ENCODE results near the gene RPS6KA5. TPM values are rescaled to one million over a fixed set of nuclear protein-coding genes. Genes with fewer than 3 reads are reported as not detected.

RPS6KA5 gene
- polyA plus RNA-seq, 2 of the 4 experiments (the other 2 are of a cell fraction), result 2.2 to 4.1 TPM

DNA sequence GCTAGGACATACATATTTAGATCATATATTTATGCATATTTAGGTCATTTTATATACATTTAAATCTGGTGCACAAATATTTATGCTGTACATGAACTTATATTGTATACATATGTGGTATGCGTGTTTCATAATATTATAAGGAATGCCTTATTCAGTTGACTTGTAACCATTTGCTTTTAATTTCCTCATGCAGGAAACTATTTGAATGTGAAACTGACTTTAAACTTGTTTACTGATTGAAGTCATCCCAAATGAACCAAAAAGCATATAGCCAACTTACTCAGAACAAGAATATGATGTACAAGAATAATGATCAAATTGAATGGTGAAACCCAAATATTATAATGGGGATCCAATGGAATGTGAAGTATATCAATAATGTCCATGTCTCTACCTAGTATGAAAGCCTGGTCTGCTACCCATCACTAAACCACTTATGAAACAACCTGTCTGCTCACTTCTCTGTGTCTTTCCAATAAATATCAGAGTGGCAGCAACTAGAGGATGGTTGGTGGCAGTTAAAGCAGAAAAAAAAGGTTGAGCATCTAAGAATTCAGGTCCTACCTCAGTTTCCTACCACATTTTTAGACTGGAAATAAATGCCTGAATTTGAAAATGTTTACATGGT lies 38.3 kb downstream of the RPS6KA5 start:
- Histone ChIP-seq H3K27ac (peak overlapping the region; percentile 16 to 53; a peak in 1 of 6 replicates), H3K9me3 (no peaks in the 10 kb centered on the region), H3K4me1 (0 out of 3 replicates have a peak, but pooled peaks cover 5% of the 10 kb centered on the region), H3K4me2 (peak overlapping the region; percentile 73), H3K4me3 (peak overlapping the region; percentile 27; the same call in 2 of the 3 replicates)
- ATAC-seq, result no peak
- WGBS (ENCODE audit: missing lambda C conversion rate), result 93% methylated on average over 1 of the region's 1 CpG
- CTCF ChIA-PET, result interaction anchor here (0.6 to 1.0 kb wide), 2 partner anchors 9 to 24 kb away, joined by 3 read pairs; no protein-coding TSS in a partner anchor
- TF ChIP-seq POLR2AphosphoS2 (conservative IDR thresholded peaks at IDR 0.05; ENCODE audit: low read length), result no peak
- no peak for TF ChIP-seq RCOR1 (IDR thresholded peaks at IDR 0.05; ENCODE audit: low read depth, low read length)
- TF ChIP-seq, protein P1, sequence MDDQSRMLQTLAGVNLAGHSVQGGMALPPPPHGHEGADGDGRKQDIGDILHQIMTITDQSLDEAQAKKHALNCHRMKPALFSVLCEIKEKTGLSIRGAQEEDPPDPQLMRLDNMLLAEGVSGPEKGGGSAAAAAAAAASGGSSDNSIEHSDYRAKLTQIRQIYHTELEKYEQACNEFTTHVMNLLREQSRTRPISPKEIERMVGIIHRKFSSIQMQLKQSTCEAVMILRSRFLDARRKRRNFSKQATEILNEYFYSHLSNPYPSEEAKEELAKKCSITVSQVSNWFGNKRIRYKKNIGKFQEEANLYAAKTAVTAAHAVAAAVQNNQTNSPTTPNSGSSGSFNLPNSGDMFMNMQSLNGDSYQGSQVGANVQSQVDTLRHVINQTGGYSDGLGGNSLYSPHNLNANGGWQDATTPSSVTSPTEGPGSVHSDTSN (IDR thresholded peaks at IDR 0.05), result no peak
- TF ChIP-seq TP53 (CRISPR knock-in tag; IDR thresholded peaks at IDR 0.05), result no peak
- no peak for FAIRE-seq
- POLR2A ChIA-PET, result no interaction called here
- no peak for DNase-seq (ENCODE audit: low read depth in 1 of 2, low spot score in 1 of 2)

DNA sequence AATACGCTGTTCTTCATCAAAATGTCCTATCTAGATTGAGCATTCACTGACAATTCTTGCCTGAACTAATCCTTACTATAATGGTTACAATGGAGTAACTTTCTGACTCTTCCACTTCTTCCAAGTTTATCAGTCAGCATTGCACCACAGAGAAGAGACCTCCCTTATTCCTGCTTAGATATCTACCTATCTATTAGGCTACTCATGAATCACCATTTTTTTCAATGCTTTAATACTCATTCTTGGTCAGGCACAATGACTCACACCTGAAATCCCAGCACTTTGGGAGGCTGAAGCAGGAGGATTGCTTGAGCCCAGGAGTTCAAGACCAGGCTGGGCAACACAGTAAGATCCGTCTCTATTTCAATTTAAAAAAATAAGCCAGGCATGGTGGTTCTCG lies 39.3 kb downstream of the RPS6KA5 start:
- TF ChIP-seq ZC3H11A (IDR thresholded peaks at IDR 0.05) (no peak), GATA3 (IDR thresholded peaks at IDR 0.05; ENCODE audit: borderline replicate concordance) (no peak), ESRRA (IDR thresholded peaks at IDR 0.05; ENCODE audit: borderline replicate concordance, low read length) (no peak)
- TF ChIP-seq, protein P2, sequence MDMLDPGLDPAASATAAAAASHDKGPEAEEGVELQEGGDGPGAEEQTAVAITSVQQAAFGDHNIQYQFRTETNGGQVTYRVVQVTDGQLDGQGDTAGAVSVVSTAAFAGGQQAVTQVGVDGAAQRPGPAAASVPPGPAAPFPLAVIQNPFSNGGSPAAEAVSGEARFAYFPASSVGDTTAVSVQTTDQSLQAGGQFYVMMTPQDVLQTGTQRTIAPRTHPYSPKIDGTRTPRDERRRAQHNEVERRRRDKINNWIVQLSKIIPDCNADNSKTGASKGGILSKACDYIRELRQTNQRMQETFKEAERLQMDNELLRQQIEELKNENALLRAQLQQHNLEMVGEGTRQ (IDR thresholded peaks at IDR 0.05), result no peak
- TF ChIP-seq, protein P3, sequence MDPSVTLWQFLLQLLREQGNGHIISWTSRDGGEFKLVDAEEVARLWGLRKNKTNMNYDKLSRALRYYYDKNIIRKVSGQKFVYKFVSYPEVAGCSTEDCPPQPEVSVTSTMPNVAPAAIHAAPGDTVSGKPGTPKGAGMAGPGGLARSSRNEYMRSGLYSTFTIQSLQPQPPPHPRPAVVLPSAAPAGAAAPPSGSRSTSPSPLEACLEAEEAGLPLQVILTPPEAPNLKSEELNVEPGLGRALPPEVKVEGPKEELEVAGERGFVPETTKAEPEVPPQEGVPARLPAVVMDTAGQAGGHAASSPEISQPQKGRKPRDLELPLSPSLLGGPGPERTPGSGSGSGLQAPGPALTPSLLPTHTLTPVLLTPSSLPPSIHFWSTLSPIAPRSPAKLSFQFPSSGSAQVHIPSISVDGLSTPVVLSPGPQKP (IDR thresholded peaks at IDR 0.05; ENCODE audit: low read depth, low read length), result no peak
- Histone ChIP-seq H3K4me3 (no peak overlapping the region), H3K9me3 (no peaks in the 10 kb centered on the region), H3K4me1 (0 out of 3 replicates have a peak, but pooled peaks cover 5% of the 10 kb centered on the region), H3K27ac (no peak overlapping the region), H3K4me2 (no peak overlapping the region)
- WGBS (ENCODE audit: missing lambda C conversion rate), result 92% methylated on average over 3 of the region's 3 CpGs
- ChIA-PET CTCF (interaction anchor here (0.6 kb wide), 1 partner anchor 8 kb away, joined by 3 read pairs; no protein-coding TSS in a partner anchor), POLR2A (no interaction called here)
- FAIRE-seq, result no peak
- no peak for ATAC-seq
- no peak for DNase-seq (ENCODE audit: low read depth in 1 of 2, low spot score in 1 of 2)

DNA sequence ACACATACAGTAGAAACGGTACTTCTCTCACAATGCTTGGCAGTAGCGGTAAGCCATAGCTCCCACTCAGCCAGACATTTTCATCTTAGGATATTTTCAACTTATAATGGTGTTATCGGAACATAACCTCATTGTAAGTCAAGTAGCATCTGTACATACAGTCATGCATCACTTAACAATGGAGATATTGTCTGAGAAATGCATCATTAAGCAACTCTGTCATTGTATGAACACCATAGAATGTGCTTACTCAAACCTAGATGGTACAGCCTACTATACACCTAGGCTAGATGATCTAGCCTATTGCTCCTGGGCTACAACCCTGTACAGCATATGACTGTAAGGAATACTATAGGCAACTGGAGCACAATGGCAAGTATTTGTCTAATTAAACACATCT lies 40.8 kb downstream of the RPS6KA5 start:
- POLR2A ChIA-PET, result no interaction called here
- H3K9me3 ChIP-seq, result no peaks in the 10 kb centered on the region
- DNase-seq (ENCODE audit: low read depth in 1 of 2, low spot score in 1 of 2), result no peak
- ATAC-seq, result no peak
- H3K4me1 ChIP-seq, result 0 out of 3 replicates have a peak, but pooled peaks cover 5% of the 10 kb centered on the region
- no peak overlapping the region for H3K4me3 ChIP-seq
- CTCF ChIA-PET, result no interaction called here
- no peak overlapping the region for H3K27ac ChIP-seq
- WGBS (ENCODE audit: missing lambda C conversion rate), result 84% methylated on average over 3 of the region's 3 CpGs
- no peak overlapping the region for H3K4me2 ChIP-seq
- TF ChIP-seq TFCP2L1 (CRISPR knock-in tag; IDR thresholded peaks at IDR 0.05) (no peak), HOXA7 (CRISPR knock-in tag; IDR thresholded peaks at IDR 0.05) (no peak), EHF (CRISPR knock-in tag; IDR thresholded peaks at IDR 0.05) (no peak), CHD4 (IDR thresholded peaks at IDR 0.05; ENCODE audit: borderline replicate concordance) (no peak), SREBF2 (IDR thresholded peaks at IDR 0.05) (no peak), FOXS1 (CRISPR knock-in tag; IDR thresholded peaks at IDR 0.05) (no peak), CBX8 (IDR thresholded peaks at IDR 0.05) (no peak), MAZ (IDR thresholded peaks at IDR 0.05; ENCODE audit: borderline replicate concordance, low read depth, low read length) (no peak), ZFP36 (IDR thresholded peaks at IDR 0.05; ENCODE audit: borderline replicate concordance, partially characterized antibody) (no peak), BHLHE40 (IDR thresholded peaks at IDR 0.05; ENCODE audit: low read depth, low read length) (no peak), KDM5A (IDR thresholded peaks at IDR 0.05) (no peak), ZC3H11A (IDR thresholded peaks at IDR 0.05) (no peak), ZSCAN20 (CRISPR knock-in tag; IDR thresholded peaks at IDR 0.05) (no peak)
- TF ChIP-seq, protein P4, sequence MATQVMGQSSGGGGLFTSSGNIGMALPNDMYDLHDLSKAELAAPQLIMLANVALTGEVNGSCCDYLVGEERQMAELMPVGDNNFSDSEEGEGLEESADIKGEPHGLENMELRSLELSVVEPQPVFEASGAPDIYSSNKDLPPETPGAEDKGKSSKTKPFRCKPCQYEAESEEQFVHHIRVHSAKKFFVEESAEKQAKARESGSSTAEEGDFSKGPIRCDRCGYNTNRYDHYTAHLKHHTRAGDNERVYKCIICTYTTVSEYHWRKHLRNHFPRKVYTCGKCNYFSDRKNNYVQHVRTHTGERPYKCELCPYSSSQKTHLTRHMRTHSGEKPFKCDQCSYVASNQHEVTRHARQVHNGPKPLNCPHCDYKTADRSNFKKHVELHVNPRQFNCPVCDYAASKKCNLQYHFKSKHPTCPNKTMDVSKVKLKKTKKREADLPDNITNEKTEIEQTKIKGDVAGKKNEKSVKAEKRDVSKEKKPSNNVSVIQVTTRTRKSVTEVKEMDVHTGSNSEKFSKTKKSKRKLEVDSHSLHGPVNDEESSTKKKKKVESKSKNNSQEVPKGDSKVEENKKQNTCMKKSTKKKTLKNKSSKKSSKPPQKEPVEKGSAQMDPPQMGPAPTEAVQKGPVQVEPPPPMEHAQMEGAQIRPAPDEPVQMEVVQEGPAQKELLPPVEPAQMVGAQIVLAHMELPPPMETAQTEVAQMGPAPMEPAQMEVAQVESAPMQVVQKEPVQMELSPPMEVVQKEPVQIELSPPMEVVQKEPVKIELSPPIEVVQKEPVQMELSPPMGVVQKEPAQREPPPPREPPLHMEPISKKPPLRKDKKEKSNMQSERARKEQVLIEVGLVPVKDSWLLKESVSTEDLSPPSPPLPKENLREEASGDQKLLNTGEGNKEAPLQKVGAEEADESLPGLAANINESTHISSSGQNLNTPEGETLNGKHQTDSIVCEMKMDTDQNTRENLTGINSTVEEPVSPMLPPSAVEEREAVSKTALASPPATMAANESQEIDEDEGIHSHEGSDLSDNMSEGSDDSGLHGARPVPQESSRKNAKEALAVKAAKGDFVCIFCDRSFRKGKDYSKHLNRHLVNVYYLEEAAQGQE (IDR thresholded peaks at IDR 0.05), result no peak
- TF ChIP-seq, protein P5, sequence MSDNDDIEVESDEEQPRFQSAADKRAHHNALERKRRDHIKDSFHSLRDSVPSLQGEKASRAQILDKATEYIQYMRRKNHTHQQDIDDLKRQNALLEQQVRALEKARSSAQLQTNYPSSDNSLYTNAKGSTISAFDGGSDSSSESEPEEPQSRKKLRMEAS (IDR thresholded peaks at IDR 0.05), result no peak
- TF ChIP-seq, protein P6, sequence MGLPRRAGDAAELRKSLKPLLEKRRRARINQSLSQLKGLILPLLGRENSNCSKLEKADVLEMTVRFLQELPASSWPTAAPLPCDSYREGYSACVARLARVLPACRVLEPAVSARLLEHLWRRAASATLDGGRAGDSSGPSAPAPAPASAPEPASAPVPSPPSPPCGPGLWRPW (IDR thresholded peaks at IDR 0.05), result no peak
- no peak for FAIRE-seq
